GM06990 (cell line): Measurements from ENCODE around the gene CMTM7.

Source experiments
- DNase-seq: peaks from one replicate; pipeline ENCODE4 v3.0.0-alpha.2; 2011; ENCODE audit not compliant: insufficient read length; ENCODE audit errors: extremely low read depth
- H3K27me3 ChIP-seq: replicated peaks from 2 replicates; pipeline ENCODE4 v1.6.0; 2011; ENCODE audit warnings: low read length; ENCODE audit not compliant: control insufficient read depth, insufficient read depth
- H3K36me3 ChIP-seq: 2 replicates; pipeline ENCODE4 v1.5.1; 2011; ENCODE audit warnings: low read length; ENCODE audit not compliant: control insufficient read depth, insufficient read depth
- H3K4me3 ChIP-seq: replicated peaks from 2 replicates; pipeline ENCODE4 v1.5.1; 2011; ENCODE audit warnings: low read depth, mild to moderate bottlenecking, control low read depth, low read length
- CTCF ChIP-seq: IDR thresholded peaks from 2 replicates; pipeline ENCODE4 v1.5.1; 2011; ENCODE audit warnings: low read length, control low read depth, mild to moderate bottlenecking, inconsistent platforms; ENCODE audit not compliant: insufficient read depth, poor library complexity, severe bottlenecking

Gene CMTM7

GRCh38 chr3:32447865-32448400 lies 56.3 kb downstream of the CMTM7 start:
- TF ChIP-seq CTCF: no peak
- H3K27me3 ChIP-seq: no peaks in the 10 kb centered on the region
- no peak for DNase-seq
- H3K36me3 ChIP-seq: no peaks in the 10 kb centered on the region
- no peak overlapping the region for H3K4me3 ChIP-seq

GRCh38 chr3:32448686-32449474 lies 57.2 kb downstream of the CMTM7 start:
- Histone ChIP-seq H3K4me3 (no peak overlapping the region), H3K36me3 (no peaks in the 10 kb centered on the region), H3K27me3 (no peaks in the 10 kb centered on the region)
- DNase-seq: no peak
- no peak for TF ChIP-seq CTCF

GRCh38 chr3:32449691-32450090 lies 58.0 kb downstream of the CMTM7 start:
- no peaks in the 10 kb centered on the region for H3K27me3 ChIP-seq
- TF ChIP-seq CTCF: no peak
- no peak for DNase-seq
- H3K4me3 ChIP-seq: no peak overlapping the region
- no peaks in the 10 kb centered on the region for H3K36me3 ChIP-seq

- Histone ChIP-seq H3K4me3 (no peak overlapping the region), H3K36me3 (no peaks in the 10 kb centered on the region), H3K27me3 (no peaks in the 10 kb centered on the region)
- no peak for DNase-seq
- no peak for TF ChIP-seq CTCF
These were observed 58.8 kb downstream of the CMTM7 start for GRCh38 chr3:32450426-32450825.

GRCh38 chr3:32450992-32451659 lies 59.5 kb downstream of the CMTM7 start:
- TF ChIP-seq CTCF: no peak
- Histone ChIP-seq H3K36me3 (no peaks in the 10 kb centered on the region), H3K4me3 (no peak overlapping the region), H3K27me3 (no peaks in the 10 kb centered on the region)
- DNase-seq: no peak
